ENCODE data around the gene DIPK1B.

- TF ChIP-seq, protein P1, sequence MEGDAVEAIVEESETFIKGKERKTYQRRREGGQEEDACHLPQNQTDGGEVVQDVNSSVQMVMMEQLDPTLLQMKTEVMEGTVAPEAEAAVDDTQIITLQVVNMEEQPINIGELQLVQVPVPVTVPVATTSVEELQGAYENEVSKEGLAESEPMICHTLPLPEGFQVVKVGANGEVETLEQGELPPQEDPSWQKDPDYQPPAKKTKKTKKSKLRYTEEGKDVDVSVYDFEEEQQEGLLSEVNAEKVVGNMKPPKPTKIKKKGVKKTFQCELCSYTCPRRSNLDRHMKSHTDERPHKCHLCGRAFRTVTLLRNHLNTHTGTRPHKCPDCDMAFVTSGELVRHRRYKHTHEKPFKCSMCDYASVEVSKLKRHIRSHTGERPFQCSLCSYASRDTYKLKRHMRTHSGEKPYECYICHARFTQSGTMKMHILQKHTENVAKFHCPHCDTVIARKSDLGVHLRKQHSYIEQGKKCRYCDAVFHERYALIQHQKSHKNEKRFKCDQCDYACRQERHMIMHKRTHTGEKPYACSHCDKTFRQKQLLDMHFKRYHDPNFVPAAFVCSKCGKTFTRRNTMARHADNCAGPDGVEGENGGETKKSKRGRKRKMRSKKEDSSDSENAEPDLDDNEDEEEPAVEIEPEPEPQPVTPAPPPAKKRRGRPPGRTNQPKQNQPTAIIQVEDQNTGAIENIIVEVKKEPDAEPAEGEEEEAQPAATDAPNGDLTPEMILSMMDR (IDR thresholded peaks at IDR 0.05; ENCODE audit: poor library complexity, severe bottlenecking), result no peak
- TF ChIP-seq EP300 (conservative IDR thresholded peaks at IDR 0.05; ENCODE audit: poor library complexity, severe bottlenecking), result no peak
- TF ChIP-seq, protein P2, sequence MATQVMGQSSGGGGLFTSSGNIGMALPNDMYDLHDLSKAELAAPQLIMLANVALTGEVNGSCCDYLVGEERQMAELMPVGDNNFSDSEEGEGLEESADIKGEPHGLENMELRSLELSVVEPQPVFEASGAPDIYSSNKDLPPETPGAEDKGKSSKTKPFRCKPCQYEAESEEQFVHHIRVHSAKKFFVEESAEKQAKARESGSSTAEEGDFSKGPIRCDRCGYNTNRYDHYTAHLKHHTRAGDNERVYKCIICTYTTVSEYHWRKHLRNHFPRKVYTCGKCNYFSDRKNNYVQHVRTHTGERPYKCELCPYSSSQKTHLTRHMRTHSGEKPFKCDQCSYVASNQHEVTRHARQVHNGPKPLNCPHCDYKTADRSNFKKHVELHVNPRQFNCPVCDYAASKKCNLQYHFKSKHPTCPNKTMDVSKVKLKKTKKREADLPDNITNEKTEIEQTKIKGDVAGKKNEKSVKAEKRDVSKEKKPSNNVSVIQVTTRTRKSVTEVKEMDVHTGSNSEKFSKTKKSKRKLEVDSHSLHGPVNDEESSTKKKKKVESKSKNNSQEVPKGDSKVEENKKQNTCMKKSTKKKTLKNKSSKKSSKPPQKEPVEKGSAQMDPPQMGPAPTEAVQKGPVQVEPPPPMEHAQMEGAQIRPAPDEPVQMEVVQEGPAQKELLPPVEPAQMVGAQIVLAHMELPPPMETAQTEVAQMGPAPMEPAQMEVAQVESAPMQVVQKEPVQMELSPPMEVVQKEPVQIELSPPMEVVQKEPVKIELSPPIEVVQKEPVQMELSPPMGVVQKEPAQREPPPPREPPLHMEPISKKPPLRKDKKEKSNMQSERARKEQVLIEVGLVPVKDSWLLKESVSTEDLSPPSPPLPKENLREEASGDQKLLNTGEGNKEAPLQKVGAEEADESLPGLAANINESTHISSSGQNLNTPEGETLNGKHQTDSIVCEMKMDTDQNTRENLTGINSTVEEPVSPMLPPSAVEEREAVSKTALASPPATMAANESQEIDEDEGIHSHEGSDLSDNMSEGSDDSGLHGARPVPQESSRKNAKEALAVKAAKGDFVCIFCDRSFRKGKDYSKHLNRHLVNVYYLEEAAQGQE (IDR thresholded peaks at IDR 0.05; ENCODE audit: borderline replicate concordance), result no peak
These were observed 41.7 kb downstream of the DIPK1B start for GRCh38 chr9:136754059-136754572.

Measured in neural cell (in vitro differentiated cells).